Suprapubic skin (tissue), 3 donors: ENCODE results near the gene PRKCE.

Experiments
- POLR2A ChIP-seq, 2 donors: fragments of 450-650 bp; IDR thresholded peaks; one replicate each; pipeline ENCODE4 v1.6.1; 2017; ENCODE audit warnings: antibody characterized with exemption in 2 of 2, mild to moderate bottlenecking in 2 of 2, moderate library complexity in 2 of 2
- TF ChIP-seq, protein P1 (sequence below), 2 donors: fragments of 200-600 bp in 1 of 2; fragments of 450-650 bp in 1 of 2; sonication (generic) in 1 of 2; IDR thresholded peaks; one replicate each; pipeline ENCODE4 v1.5.1; 2016 to 2019; ENCODE audit warnings: antibody characterized with exemption in 2 of 2, mild to moderate bottlenecking in 1 of 2, moderate library complexity in 1 of 2

- no peak for TF ChIP-seq POLR2A (IDR thresholded peaks at IDR 0.05)
- TF ChIP-seq, protein P1, sequence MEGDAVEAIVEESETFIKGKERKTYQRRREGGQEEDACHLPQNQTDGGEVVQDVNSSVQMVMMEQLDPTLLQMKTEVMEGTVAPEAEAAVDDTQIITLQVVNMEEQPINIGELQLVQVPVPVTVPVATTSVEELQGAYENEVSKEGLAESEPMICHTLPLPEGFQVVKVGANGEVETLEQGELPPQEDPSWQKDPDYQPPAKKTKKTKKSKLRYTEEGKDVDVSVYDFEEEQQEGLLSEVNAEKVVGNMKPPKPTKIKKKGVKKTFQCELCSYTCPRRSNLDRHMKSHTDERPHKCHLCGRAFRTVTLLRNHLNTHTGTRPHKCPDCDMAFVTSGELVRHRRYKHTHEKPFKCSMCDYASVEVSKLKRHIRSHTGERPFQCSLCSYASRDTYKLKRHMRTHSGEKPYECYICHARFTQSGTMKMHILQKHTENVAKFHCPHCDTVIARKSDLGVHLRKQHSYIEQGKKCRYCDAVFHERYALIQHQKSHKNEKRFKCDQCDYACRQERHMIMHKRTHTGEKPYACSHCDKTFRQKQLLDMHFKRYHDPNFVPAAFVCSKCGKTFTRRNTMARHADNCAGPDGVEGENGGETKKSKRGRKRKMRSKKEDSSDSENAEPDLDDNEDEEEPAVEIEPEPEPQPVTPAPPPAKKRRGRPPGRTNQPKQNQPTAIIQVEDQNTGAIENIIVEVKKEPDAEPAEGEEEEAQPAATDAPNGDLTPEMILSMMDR (IDR thresholded peaks at IDR 0.05): no peak
Observed at GRCh38 chr2:46076875-46077274, 425.4 kb downstream of the PRKCE start.
